ENCODE measurements around the gene WDR64.

DNA sequence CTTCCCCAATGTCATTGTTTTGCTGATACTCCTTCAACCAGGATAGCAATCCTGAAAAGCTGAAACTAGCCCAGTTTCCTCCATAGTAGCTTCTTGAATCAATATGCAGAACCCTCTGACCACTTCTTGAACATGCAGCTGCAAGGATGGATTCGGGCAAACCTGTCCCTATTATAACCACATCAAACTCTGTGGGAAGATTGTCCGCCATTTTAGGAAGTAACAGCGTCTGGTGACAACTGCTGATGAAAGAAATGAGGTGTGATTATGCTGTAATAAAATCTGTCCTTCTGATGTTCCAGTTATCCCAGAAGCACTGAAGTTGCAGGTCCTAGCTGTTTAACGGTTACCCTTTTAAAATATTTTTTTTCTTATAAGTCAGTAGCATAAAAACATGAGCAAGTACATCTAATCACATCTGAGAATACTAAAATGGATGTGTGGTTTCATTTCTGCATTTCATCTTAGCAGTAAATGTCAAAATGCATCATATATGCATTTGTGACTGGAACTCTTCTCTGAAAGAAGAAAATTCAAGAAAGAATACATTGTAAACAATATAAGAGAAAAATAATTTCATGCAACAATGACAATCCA is 16.4 kb upstream of the WDR64 start:
- TF ChIP-seq, protein P1, sequence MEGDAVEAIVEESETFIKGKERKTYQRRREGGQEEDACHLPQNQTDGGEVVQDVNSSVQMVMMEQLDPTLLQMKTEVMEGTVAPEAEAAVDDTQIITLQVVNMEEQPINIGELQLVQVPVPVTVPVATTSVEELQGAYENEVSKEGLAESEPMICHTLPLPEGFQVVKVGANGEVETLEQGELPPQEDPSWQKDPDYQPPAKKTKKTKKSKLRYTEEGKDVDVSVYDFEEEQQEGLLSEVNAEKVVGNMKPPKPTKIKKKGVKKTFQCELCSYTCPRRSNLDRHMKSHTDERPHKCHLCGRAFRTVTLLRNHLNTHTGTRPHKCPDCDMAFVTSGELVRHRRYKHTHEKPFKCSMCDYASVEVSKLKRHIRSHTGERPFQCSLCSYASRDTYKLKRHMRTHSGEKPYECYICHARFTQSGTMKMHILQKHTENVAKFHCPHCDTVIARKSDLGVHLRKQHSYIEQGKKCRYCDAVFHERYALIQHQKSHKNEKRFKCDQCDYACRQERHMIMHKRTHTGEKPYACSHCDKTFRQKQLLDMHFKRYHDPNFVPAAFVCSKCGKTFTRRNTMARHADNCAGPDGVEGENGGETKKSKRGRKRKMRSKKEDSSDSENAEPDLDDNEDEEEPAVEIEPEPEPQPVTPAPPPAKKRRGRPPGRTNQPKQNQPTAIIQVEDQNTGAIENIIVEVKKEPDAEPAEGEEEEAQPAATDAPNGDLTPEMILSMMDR (optimal IDR thresholded peaks at IDR 0.05 in 1 of 3, IDR thresholded peaks at IDR 0.05 in 1 of 3, conservative IDR thresholded peaks at IDR 0.05 in 1 of 3; ENCODE audit: extremely low read depth in 1 of 3, insufficient read depth in 2 of 3, low read length in 3 of 3), result no peak
- no peak for TF ChIP-seq EZH2 (IDR thresholded peaks at IDR 0.05; ENCODE audit: low read length)
